Colonic mucosa (tissue), 4 donors: ENCODE measurements around the gene EEF2K. TPM values are rescaled to one million over a fixed set of nuclear protein-coding genes. Genes with fewer than 3 reads are reported as not detected.

Source experiments
- DNase-seq: peaks from one replicate; pipeline ENCODE4 v3.0.0-alpha.2; 2020
- H3K27ac ChIP-seq: fragments of 200-600 bp; one replicate; pipeline ENCODE4 v1.8.0; 2021
- H3K27me3 ChIP-seq: fragments of 200-600 bp; one replicate; pipeline ENCODE4 v1.8.0; 2021
- H3K36me3 ChIP-seq: fragments of 200-600 bp; one replicate; pipeline ENCODE4 v1.8.0; 2021
- H3K4me1 ChIP-seq: fragments of 200-600 bp; one replicate; pipeline ENCODE4 v1.8.0; 2021; ENCODE audit warnings: mild to moderate bottlenecking
- H3K4me3 ChIP-seq: fragments of 200-600 bp; one replicate; pipeline ENCODE4 v1.8.0; 2021
- H3K9ac ChIP-seq, 2 donors: one replicate each; pipeline ENCODE4 v1.7.0; 2013; ENCODE audit warnings: control low read depth in 2 of 2, low read depth in 2 of 2, low read length in 2 of 2
- H3K9me3 ChIP-seq: fragments of 200-600 bp; one replicate; pipeline ENCODE4 v1.8.0; 2021
- CTCF ChIP-seq: fragments of 200-600 bp; IDR thresholded peaks from one replicate; pipeline ENCODE4 v1.8.0; 2022; ENCODE audit warnings: antibody characterized with exemption, mild to moderate bottlenecking
- intact Hi-C: fragments of 100-400 bp; cut with DNase I; formaldehyde crosslinking; loops from one replicate; pipeline ENCODE4 v1.14.1; 2022
- total RNA-seq, 2 donors: library from RNA; stranded (reverse); fragmentation: NEBNext Ultra II Directional in 1 of 2; extraction: Animal tissue kit (Norgen Biotek cat#: 25700) in 1 of 2; gene quantifications; one replicate each; pipeline ENCODE4 v1.2.1, GENCODE V29; 2021
- donor health status: healthy.
- donor health status: DM: no; HTN: no; CAD: no.
- donor health status: DM: no; HTN: no; CAD: no.

EEF2K gene
- total RNA-seq, 2 donors from 2014 or later, result 25.8 to 53.4 TPM

- Histone ChIP-seq H3K4me1 (peaks cover 8% of the 10 kb centered on the region), H3K9me3 (no peaks in the 10 kb centered on the region), H3K4me3 (no peak overlapping the region), H3K27me3 (no peaks in the 10 kb centered on the region), H3K36me3 (no peaks in the 10 kb centered on the region), H3K27ac (no peak overlapping the region), H3K9ac (peak overlapping the region in 1 of 2 donors; percentile 35)
- no peak for TF ChIP-seq CTCF
- intact Hi-C loops, result no loop called here
- DNase-seq, result no peak
Observed at GRCh38 chr16:22239131-22239805, 33.2 kb downstream of the EEF2K start.

GRCh38 chr16:22240023-22240710 lies 34.1 kb downstream of the EEF2K start:
- DNase-seq, result no peak
- Histone ChIP-seq H3K27ac (no peak overlapping the region), H3K9ac (no peak overlapping the region), H3K4me3 (no peak overlapping the region), H3K4me1 (peaks cover 7% of the 10 kb centered on the region), H3K36me3 (no peaks in the 10 kb centered on the region), H3K27me3 (no peaks in the 10 kb centered on the region), H3K9me3 (no peaks in the 10 kb centered on the region)
- intact Hi-C loops, result no loop called here
- no peak for TF ChIP-seq CTCF

GRCh38 chr16:22250522-22250921 lies 44.4 kb downstream of the EEF2K start:
- no peak for TF ChIP-seq CTCF
- Histone ChIP-seq H3K9ac (no peak overlapping the region), H3K36me3 (no peaks in the 10 kb centered on the region), H3K27ac (no peak overlapping the region), H3K9me3 (no peaks in the 10 kb centered on the region), H3K4me3 (no peak overlapping the region), H3K4me1 (no peaks in the 10 kb centered on the region), H3K27me3 (no peaks in the 10 kb centered on the region)
- no peak for DNase-seq
- intact Hi-C loops, result no loop called here

- H3K9me3 ChIP-seq, result no peaks in the 10 kb centered on the region
- H3K4me3 ChIP-seq, result no peak overlapping the region
- H3K4me1 ChIP-seq, result no peaks in the 10 kb centered on the region
- H3K9ac ChIP-seq, result no peak overlapping the region
- TF ChIP-seq CTCF, result no peak
- H3K27me3 ChIP-seq, result no peaks in the 10 kb centered on the region
- intact Hi-C loops, result no loop called here
- peaks cover 9% of the 10 kb centered on the region for H3K36me3 ChIP-seq
- H3K27ac ChIP-seq, result no peak overlapping the region
- no peak for DNase-seq
Observed at GRCh38 chr16:22252317-22252716, 46.2 kb downstream of the EEF2K start.

GRCh38 chr16:22253272-22253671 lies 47.2 kb downstream of the EEF2K start:
- Histone ChIP-seq H3K4me3 (no peak overlapping the region), H3K27ac (no peak overlapping the region), H3K36me3 (peaks cover 16% of the 10 kb centered on the region), H3K9me3 (no peaks in the 10 kb centered on the region), H3K4me1 (no peaks in the 10 kb centered on the region), H3K9ac (no peak overlapping the region), H3K27me3 (no peaks in the 10 kb centered on the region)
- no peak for DNase-seq
- intact Hi-C loops, result no loop called here
- TF ChIP-seq CTCF, result no peak
